Activated CD8-positive, alpha-beta memory T cell treated with anti-CD3 and anti-CD28 coated beads, Interleukin-2, amount 50 U/mL, for 24 hours (primary cell): ENCODE results near the gene IRF5.
"Not testable (repeated sequence)": the region's sequence is repeated elsewhere in the genome, so short reads cannot be mapped to it uniquely, and the experiment has no call there.

Source experiments
- DNase-seq: peaks from one replicate; pipeline ENCODE4 v3.0.0-alpha.2; 2020; ENCODE audit errors: extremely low read depth

Gene IRF5

GRCh38 chr7:128906766-128907559, 30.8 kb upstream of the IRF5 start:
- DNase-seq = no peak

GRCh38 chr7:128908750-128909624, 28.7 kb upstream of the IRF5 start:
- DNase-seq = no peak

- no peak for DNase-seq
Measured at GRCh38 chr7:128909625-128910568, 27.8 kb upstream of the IRF5 start.

GRCh38 chr7:128910569-128910945, 27.2 kb upstream of the IRF5 start, which contains the start of gene KCP:
TSS of gene KCP (minus strand) at chr7:128910709. CDS start at chr7:128910676, 33 bp downstream.
- DNase-seq = no peak

GRCh38 chr7:128911423-128912031, 26.2 kb upstream of the IRF5 start:
- no peak for DNase-seq

- no peak for DNase-seq
Measured at GRCh38 chr7:128912281-128912680, 25.4 kb upstream of the IRF5 start.

GRCh38 chr7:128912709-128913495, 24.8 kb upstream of the IRF5 start:
- DNase-seq = not testable (repeated sequence)

- no peak for DNase-seq
Measured at GRCh38 chr7:128913870-128914565, 23.7 kb upstream of the IRF5 start.

- no peak for DNase-seq
Measured at GRCh38 chr7:128914566-128915151, 23.1 kb upstream of the IRF5 start.

GRCh38 chr7:128915271-128915819, 22.4 kb upstream of the IRF5 start:
- DNase-seq = no peak

GRCh38 chr7:128915841-128916642, 21.7 kb upstream of the IRF5 start:
- no peak for DNase-seq

GRCh38 chr7:128916643-128916915, 21.1 kb upstream of the IRF5 start:
- DNase-seq = no peak

GRCh38 chr7:128917122-128917521, 20.6 kb upstream of the IRF5 start:
- no peak for DNase-seq

- DNase-seq = no peak
Measured at GRCh38 chr7:128918016-128918665, 19.6 kb upstream of the IRF5 start.

GRCh38 chr7:128919241-128919640, 18.5 kb upstream of the IRF5 start:
- DNase-seq = no peak

- no peak for DNase-seq
Measured at GRCh38 chr7:128919881-128920799, 17.6 kb upstream of the IRF5 start.
